Measurements from ENCODE around the gene PRCC.
"Not testable (repeated sequence)": the region's sequence is repeated elsewhere in the genome, so short reads cannot be mapped to it uniquely, and the experiment has no call there.

The PRCC gene

GRCh38 chr1:156745881-156746280 is 21.5 kb upstream of the PRCC start:
- no peak for DNase-seq

GRCh38 chr1:156746406-156746727 is 21.0 kb upstream of the PRCC start:
- DNase-seq: no peak

GRCh38 chr1:156746728-156747631 is 20.4 kb upstream of the PRCC start:
- DNase-seq: peak; percentile 53

- no peak for DNase-seq
Measured at GRCh38 chr1:156747742-156748669, 19.3 kb upstream of the PRCC start.

- no peak for DNase-seq
Measured at GRCh38 chr1:156748670-156749418, 18.5 kb upstream of the PRCC start.

GRCh38 chr1:156749419-156750118 is 17.8 kb upstream of the PRCC start:
- no peak for DNase-seq

- peak; percentile 53 for DNase-seq
Measured at GRCh38 chr1:156750191-156750672, 17.1 kb upstream of the PRCC start.

- peak; percentile 51 for DNase-seq
Measured at GRCh38 chr1:156750711-156751450, 16.5 kb upstream of the PRCC start.

GRCh38 chr1:156751451-156751756 is 15.9 kb upstream of the PRCC start, which contains the start of gene HDGF:
HDGF (minus strand) TSS chr1:156751675; CDS start chr1:156751429, 246 bp downstream.
- no peak for DNase-seq

GRCh38 chr1:156751757-156752481 is 15.4 kb upstream of the PRCC start:
- DNase-seq: peak; percentile 98

GRCh38 chr1:156752843-156753482 is 14.4 kb upstream of the PRCC start:
- no peak for DNase-seq

GRCh38 chr1:156754219-156754618 is 13.1 kb upstream of the PRCC start:
- no peak for DNase-seq

GRCh38 chr1:156755527-156755950 is 11.8 kb upstream of the PRCC start:
- no peak for DNase-seq

- DNase-seq: no peak
Measured at GRCh38 chr1:156756355-156756754, 11.0 kb upstream of the PRCC start.

- DNase-seq: not testable (repeated sequence)
Measured at GRCh38 chr1:156757572-156758253, 9.6 kb upstream of the PRCC start.

GRCh38 chr1:156760092-156760795 is 7.1 kb upstream of the PRCC start:
- no peak for DNase-seq

- DNase-seq: no peak
Measured at GRCh38 chr1:156760796-156761104, 6.6 kb upstream of the PRCC start.

- not testable (repeated sequence) for DNase-seq
Measured at GRCh38 chr1:156765136-156765535, 2.2 kb upstream of the PRCC start.

GRCh38 chr1:156765666-156766065 is 1.7 kb upstream of the PRCC start:
- DNase-seq: no peak
